RWPE2 (cell line): ENCODE data around the gene CTXN2.

Experiments
- ATAC-seq: fragments of 200-7000 bp; cut with Tn5 transposase; 3 replicates; pipeline ENCODE4 v1.9.1; 2021; ENCODE audit warnings: low read depth
- DNase-seq: peaks from one replicate; pipeline ENCODE4 v3.0.0-alpha.2; 2020; ENCODE audit warnings: low spot score
- H3K27ac ChIP-seq: fragments of 450-650 bp; 2 replicates; pipeline ENCODE4 v1.5.1; 2017; ENCODE audit warnings: mild to moderate bottlenecking; ENCODE audit not compliant: poor library complexity, severe bottlenecking
- H3K27me3 ChIP-seq: fragments of 250-450 bp; sonication (Bioruptor Pico); 2 replicates; pipeline ENCODE4 v1.5.1; 2021; ENCODE audit warnings: mild to moderate bottlenecking, moderate library complexity; ENCODE audit not compliant: insufficient read depth, poor library complexity, severe bottlenecking
- H3K36me3 ChIP-seq: fragments of 250-450 bp; sonication (Bioruptor Pico); 2 replicates; pipeline ENCODE4 v1.5.1; 2020; ENCODE audit warnings: low read depth, mild to moderate bottlenecking, moderate library complexity
- H3K4me1 ChIP-seq: fragments of 250-450 bp; sonication (Bioruptor Pico); 2 replicates; pipeline ENCODE4 v1.5.1; 2021; ENCODE audit warnings: mild to moderate bottlenecking, moderate library complexity; ENCODE audit not compliant: insufficient read depth, poor library complexity, severe bottlenecking
- H3K4me3 ChIP-seq: fragments of 250-450 bp; sonication (Bioruptor Pico); 2 replicates; pipeline ENCODE4 v1.5.1; 2021; ENCODE audit warnings: mild to moderate bottlenecking, moderate library complexity; ENCODE audit not compliant: severe bottlenecking
- H3K9me3 ChIP-seq: fragments of 250-450 bp; sonication (Bioruptor Pico); 2 replicates; pipeline ENCODE4 v1.5.1; 2021; ENCODE audit warnings: mild to moderate bottlenecking, moderate library complexity; ENCODE audit not compliant: severe bottlenecking
- TF ChIP-seq, protein P1 (sequence below): fragments of 450-650 bp; IDR thresholded peaks from one replicate; pipeline ENCODE4 v1.5.1; 2017; ENCODE audit warnings: mild to moderate bottlenecking, moderate library complexity; ENCODE audit not compliant: poor library complexity, severe bottlenecking

CTXN2 gene

DNA sequence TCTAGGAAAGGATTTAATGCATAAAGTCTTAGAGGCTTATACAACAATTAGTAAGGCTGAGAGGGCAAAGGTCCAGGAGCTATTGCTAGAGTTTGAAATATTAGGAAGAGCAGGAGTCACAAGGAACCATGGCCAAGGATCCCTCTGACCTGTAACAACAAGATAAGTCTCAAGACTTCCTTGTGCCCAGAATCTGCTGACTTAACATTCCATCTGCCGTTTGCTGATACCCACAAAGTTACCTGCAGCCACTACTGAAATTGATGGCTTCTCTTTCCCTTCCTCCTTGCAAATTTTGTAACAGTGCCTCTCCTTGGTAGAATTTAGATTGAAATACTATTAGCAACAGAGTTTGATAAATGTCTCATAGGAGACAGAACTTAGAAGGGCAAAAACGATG, 8.7 kb upstream of the CTXN2 start:
- Histone ChIP-seq H3K4me1 (no peaks in the 10 kb centered on the region), H3K27ac (no peak overlapping the region), H3K36me3 (no peaks in the 10 kb centered on the region), H3K9me3 (no peaks in the 10 kb centered on the region), H3K4me3 (no peak overlapping the region), H3K27me3 (peaks cover 5% of the 10 kb centered on the region)
- ATAC-seq = no peak
- no peak for DNase-seq
- TF ChIP-seq, protein P1, sequence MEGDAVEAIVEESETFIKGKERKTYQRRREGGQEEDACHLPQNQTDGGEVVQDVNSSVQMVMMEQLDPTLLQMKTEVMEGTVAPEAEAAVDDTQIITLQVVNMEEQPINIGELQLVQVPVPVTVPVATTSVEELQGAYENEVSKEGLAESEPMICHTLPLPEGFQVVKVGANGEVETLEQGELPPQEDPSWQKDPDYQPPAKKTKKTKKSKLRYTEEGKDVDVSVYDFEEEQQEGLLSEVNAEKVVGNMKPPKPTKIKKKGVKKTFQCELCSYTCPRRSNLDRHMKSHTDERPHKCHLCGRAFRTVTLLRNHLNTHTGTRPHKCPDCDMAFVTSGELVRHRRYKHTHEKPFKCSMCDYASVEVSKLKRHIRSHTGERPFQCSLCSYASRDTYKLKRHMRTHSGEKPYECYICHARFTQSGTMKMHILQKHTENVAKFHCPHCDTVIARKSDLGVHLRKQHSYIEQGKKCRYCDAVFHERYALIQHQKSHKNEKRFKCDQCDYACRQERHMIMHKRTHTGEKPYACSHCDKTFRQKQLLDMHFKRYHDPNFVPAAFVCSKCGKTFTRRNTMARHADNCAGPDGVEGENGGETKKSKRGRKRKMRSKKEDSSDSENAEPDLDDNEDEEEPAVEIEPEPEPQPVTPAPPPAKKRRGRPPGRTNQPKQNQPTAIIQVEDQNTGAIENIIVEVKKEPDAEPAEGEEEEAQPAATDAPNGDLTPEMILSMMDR = no peak

DNA sequence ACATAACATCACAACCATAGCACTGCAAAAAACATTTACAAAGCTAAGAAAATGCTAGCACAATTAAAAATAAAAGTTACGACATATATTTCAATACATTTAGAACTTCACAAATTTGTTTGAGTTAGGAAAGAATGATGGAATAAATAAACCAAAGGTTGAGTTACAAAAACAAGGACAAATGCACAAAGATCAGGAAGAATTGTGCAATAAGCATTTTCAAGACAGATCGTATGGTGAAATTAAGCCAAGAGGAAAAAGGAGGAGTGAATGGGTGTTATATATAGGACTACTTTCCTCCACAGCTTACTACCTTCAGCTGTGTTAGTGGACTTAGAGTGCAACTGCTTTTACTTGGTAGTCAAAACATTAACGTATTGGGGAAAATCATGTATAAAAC, 5.9 kb upstream of the CTXN2 start:
- Histone ChIP-seq H3K27ac (no peak overlapping the region), H3K36me3 (no peaks in the 10 kb centered on the region), H3K4me3 (no peak overlapping the region), H3K4me1 (no peaks in the 10 kb centered on the region), H3K27me3 (peaks cover 8% of the 10 kb centered on the region), H3K9me3 (no peaks in the 10 kb centered on the region)
- TF ChIP-seq, protein P1 = no peak
- ATAC-seq = no peak
- DNase-seq = no peak

DNA sequence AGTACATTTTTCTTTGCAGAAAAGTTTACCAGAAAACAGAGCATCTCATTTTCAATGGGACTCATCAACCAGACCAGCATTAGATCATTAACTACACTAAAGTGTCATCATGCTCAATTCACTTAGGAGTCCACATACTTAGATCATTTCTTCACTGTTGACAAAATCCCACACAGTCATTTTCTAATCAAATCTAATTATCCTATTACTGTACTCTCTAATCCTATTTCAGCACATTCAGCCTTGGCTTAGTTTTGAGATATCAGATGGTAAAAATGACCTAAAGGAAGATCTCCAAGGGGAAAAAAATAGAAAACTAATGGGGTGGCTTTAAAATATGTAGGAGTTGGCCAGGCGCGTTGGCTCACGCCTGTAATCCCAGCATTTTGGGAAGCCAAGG, 5.2 kb upstream of the CTXN2 start:
- no peaks in the 10 kb centered on the region for H3K4me1 ChIP-seq
- H3K4me3 ChIP-seq = no peak overlapping the region
- no peaks in the 10 kb centered on the region for H3K9me3 ChIP-seq
- peaks cover 11% of the 10 kb centered on the region for H3K27me3 ChIP-seq
- no peak for DNase-seq
- H3K36me3 ChIP-seq = no peaks in the 10 kb centered on the region
- ATAC-seq = no peak
- TF ChIP-seq, protein P1 = no peak
- H3K27ac ChIP-seq = no peak overlapping the region

DNA sequence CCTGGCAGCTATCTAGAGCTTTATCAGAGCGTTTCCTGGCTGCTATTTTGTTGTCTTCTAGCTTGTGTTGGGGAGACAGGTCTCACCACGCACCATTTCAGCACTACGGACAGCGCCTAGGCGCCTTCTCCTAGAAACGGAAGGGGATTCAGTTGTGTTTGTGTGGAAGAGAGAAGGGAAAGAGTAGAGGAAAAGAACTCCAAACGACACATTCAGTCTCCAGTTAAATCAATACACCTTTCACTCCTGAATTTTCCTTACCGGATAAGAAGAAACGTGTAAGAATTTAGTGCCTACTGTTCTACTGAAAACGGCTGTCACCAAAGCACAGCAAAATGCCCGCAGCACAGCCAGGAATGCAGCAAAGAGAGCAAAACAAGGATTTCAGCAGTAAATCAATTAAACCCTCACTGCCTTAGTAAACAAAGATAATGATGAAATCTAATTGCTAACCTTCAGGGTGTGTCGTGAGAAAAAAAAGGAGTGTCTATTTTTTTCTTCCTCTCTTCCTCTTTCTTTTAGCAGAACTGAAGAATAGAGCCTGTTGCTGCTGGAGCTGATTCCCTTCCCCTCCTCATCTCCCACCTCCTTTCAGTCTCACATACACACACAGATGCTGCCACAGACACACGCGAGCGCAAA, 412 bp upstream of the CTXN2 start:
- TF ChIP-seq, protein P1 = no peak
- H3K4me3 ChIP-seq = no peak overlapping the region
- H3K36me3 ChIP-seq = no peaks in the 10 kb centered on the region
- ATAC-seq (peak; percentile 82), DNase-seq (peak; percentile 77)
- no peak overlapping the region for H3K27ac ChIP-seq
- H3K27me3 ChIP-seq = peaks cover 26% of the 10 kb centered on the region
- H3K4me1 ChIP-seq = no peaks in the 10 kb centered on the region
- H3K9me3 ChIP-seq = no peaks in the 10 kb centered on the region

DNA sequence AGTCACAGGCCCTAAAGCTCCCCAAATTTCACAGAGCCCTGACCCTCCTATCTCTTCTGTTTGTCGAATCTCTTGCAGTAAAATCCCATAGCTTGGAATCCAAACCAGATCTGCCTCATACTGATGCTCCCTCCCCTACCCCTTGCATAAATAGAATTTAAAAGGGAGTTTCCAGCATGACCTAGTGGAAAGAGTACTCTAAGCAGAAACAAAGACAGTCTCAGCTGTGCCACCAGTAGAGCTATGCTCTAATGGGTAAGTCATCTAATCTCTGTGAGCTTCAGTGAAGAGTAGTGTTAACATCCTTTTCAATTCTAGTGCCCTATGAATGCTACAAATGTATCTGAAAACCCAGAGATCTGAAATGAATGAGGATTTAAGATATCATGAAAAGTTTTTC, 10.6 kb downstream of the CTXN2 start:
- TF ChIP-seq, protein P1 = no peak
- DNase-seq (no peak), ATAC-seq (no peak)
- H3K4me1 ChIP-seq = no peaks in the 10 kb centered on the region
- no peaks in the 10 kb centered on the region for H3K27me3 ChIP-seq
- no peak overlapping the region for H3K4me3 ChIP-seq
- no peak overlapping the region for H3K27ac ChIP-seq
- H3K36me3 ChIP-seq = no peaks in the 10 kb centered on the region
- H3K9me3 ChIP-seq = no peaks in the 10 kb centered on the region
